Parathyroid adenoma (tissue), 2 donors: ENCODE measurements around the gene ATL3.

ENCODE experiments used
- H2AFZ ChIP-seq: fragments of 300-600 bp; sonication (generic); one replicate; pipeline ENCODE4 v1.7.0; 2017; ENCODE audit warnings: antibody characterized with exemption, mild to moderate bottlenecking
- H3K27ac ChIP-seq: fragments of 300-600 bp; sonication (generic); one replicate; pipeline ENCODE4 v1.7.0; 2017
- H3K27me3 ChIP-seq: fragments of 300-600 bp; sonication (generic); one replicate; pipeline ENCODE4 v1.7.0; 2017; ENCODE audit warnings: low read length; ENCODE audit not compliant: control insufficient read depth, insufficient read depth
- H3K36me3 ChIP-seq: fragments of 300-600 bp; sonication (generic); one replicate; pipeline ENCODE4 v1.7.0; 2017; ENCODE audit warnings: low read length; ENCODE audit not compliant: control insufficient read depth, insufficient read depth
- H3K4me1 ChIP-seq: fragments of 300-600 bp; sonication (generic); one replicate; pipeline ENCODE4 v1.7.0; 2017; ENCODE audit warnings: control low read depth
- H3K4me2 ChIP-seq: fragments of 300-600 bp; sonication (generic); one replicate; pipeline ENCODE4 v1.7.0; 2017; ENCODE audit warnings: low read length
- H3K4me3 ChIP-seq: fragments of 300-600 bp; sonication (generic); one replicate; pipeline ENCODE4 v1.7.0; 2017; ENCODE audit warnings: low read depth, low read length
- H3K79me2 ChIP-seq: fragments of 300-600 bp; sonication (generic); one replicate; pipeline ENCODE4 v1.7.0; 2017; ENCODE audit warnings: control low read depth
- H3K9ac ChIP-seq: fragments of 300-600 bp; sonication (generic); one replicate; pipeline ENCODE4 v1.7.0; 2017; ENCODE audit warnings: mild to moderate bottlenecking
- H3K9me3 ChIP-seq: fragments of 300-600 bp; sonication (generic); one replicate; pipeline ENCODE4 v1.7.0; 2017; ENCODE audit warnings: low read length; ENCODE audit not compliant: control insufficient read depth
- CTCF ChIP-seq: fragments of 300-600 bp; sonication (generic); IDR thresholded peaks from one replicate; pipeline ENCODE4 v1.7.0; 2017; ENCODE audit warnings: antibody characterized with exemption, mild to moderate bottlenecking
- donor health status: primary hyperparathyroidism.

Gene ATL3

GRCh38 chr11:63610604-63611394 lies 60.4 kb downstream of the ATL3 start:
- Histone ChIP-seq H3K36me3 (no peaks in the 10 kb centered on the region), H3K9me3 (no peaks in the 10 kb centered on the region), H2AFZ (no peak overlapping the region), H3K79me2 (no peaks in the 10 kb centered on the region), H3K4me3 (no peak overlapping the region), H3K27me3 (no peaks in the 10 kb centered on the region), H3K4me2 (no peak overlapping the region), H3K9ac (no peak overlapping the region), H3K4me1 (no peaks in the 10 kb centered on the region), H3K27ac (no peak overlapping the region)
- TF ChIP-seq CTCF: no peak

- no peak overlapping the region for H3K27ac ChIP-seq
- H3K79me2 ChIP-seq: no peaks in the 10 kb centered on the region
- no peaks in the 10 kb centered on the region for H3K27me3 ChIP-seq
- no peaks in the 10 kb centered on the region for H3K36me3 ChIP-seq
- H3K4me2 ChIP-seq: no peak overlapping the region
- H3K4me3 ChIP-seq: no peak overlapping the region
- no peak overlapping the region for H3K9ac ChIP-seq
- no peaks in the 10 kb centered on the region for H3K4me1 ChIP-seq
- H2AFZ ChIP-seq: no peak overlapping the region
- TF ChIP-seq CTCF: no peak
- no peaks in the 10 kb centered on the region for H3K9me3 ChIP-seq
Observed at GRCh38 chr11:63609971-63610580, 61.1 kb downstream of the ATL3 start.

GRCh38 chr11:63609536-63609935 lies 61.6 kb downstream of the ATL3 start:
- TF ChIP-seq CTCF: no peak
- Histone ChIP-seq H3K4me1 (no peaks in the 10 kb centered on the region), H3K27ac (no peak overlapping the region), H2AFZ (no peak overlapping the region), H3K79me2 (no peaks in the 10 kb centered on the region), H3K27me3 (no peaks in the 10 kb centered on the region), H3K4me2 (no peak overlapping the region), H3K9me3 (no peaks in the 10 kb centered on the region), H3K9ac (no peak overlapping the region), H3K36me3 (no peaks in the 10 kb centered on the region), H3K4me3 (no peak overlapping the region)

- no peaks in the 10 kb centered on the region for H3K27me3 ChIP-seq
- no peak for TF ChIP-seq CTCF
- H3K36me3 ChIP-seq: no peaks in the 10 kb centered on the region
- no peak overlapping the region for H2AFZ ChIP-seq
- H3K4me3 ChIP-seq: no peak overlapping the region
- H3K9ac ChIP-seq: no peak overlapping the region
- no peaks in the 10 kb centered on the region for H3K9me3 ChIP-seq
- no peaks in the 10 kb centered on the region for H3K79me2 ChIP-seq
- H3K27ac ChIP-seq: no peak overlapping the region
- H3K4me2 ChIP-seq: no peak overlapping the region
- no peaks in the 10 kb centered on the region for H3K4me1 ChIP-seq
Observed at GRCh38 chr11:63608353-63609345, 62.5 kb downstream of the ATL3 start.
